Measurements from ENCODE around the gene SMG5.

DNA sequence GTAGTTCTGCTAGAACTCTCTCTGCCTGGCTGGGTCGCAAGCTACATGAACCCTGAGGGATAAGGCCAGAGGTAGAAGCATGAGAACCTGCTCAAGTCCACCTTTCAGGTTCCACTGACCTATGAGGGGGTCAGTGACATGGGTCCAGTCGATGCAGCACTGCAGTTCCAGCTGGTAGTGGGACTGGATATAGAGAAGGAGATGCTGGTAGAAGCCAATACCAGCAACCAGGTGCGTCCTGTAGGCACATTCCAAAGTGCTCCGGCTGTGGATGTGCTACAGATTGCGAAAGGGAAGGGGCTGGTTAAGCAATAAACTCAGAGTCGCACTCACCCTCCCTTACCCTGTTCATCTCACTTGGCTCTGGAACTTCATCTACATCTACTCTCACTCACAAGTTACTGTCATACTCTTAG, 5.7 kb downstream of the SMG5 start:
- TF ChIP-seq POLR2AphosphoS5 (IDR thresholded peaks at IDR 0.05; ENCODE audit: low read depth, low read length) (no peak), SIN3A (IDR thresholded peaks at IDR 0.05; ENCODE audit: borderline replicate concordance, insufficient read depth, low read length) (no peak), REST (IDR thresholded peaks at IDR 0.05; ENCODE audit: insufficient read depth in 1 of 2, low read depth in 2 of 2, low read length in 2 of 2) (no peak), TAF1 (IDR thresholded peaks at IDR 0.05; ENCODE audit: borderline replicate concordance, insufficient read depth, low read length) (no peak)
